ENCODE results near the gene QRICH2. TPM values are rescaled to one million over a fixed set of nuclear protein-coding genes. Genes with fewer than 3 reads are reported as not detected.
A peak's percentile ranks its signal among the peaks of the same experiment; 100 is the strongest.
"Not testable (repeated sequence)": the region's sequence is repeated elsewhere in the genome, so short reads cannot be mapped to it uniquely, and the experiment has no call there.

QRICH2 gene
- total RNA-seq, 1 donor from 2014 or later: 3.4 TPM

DNA sequence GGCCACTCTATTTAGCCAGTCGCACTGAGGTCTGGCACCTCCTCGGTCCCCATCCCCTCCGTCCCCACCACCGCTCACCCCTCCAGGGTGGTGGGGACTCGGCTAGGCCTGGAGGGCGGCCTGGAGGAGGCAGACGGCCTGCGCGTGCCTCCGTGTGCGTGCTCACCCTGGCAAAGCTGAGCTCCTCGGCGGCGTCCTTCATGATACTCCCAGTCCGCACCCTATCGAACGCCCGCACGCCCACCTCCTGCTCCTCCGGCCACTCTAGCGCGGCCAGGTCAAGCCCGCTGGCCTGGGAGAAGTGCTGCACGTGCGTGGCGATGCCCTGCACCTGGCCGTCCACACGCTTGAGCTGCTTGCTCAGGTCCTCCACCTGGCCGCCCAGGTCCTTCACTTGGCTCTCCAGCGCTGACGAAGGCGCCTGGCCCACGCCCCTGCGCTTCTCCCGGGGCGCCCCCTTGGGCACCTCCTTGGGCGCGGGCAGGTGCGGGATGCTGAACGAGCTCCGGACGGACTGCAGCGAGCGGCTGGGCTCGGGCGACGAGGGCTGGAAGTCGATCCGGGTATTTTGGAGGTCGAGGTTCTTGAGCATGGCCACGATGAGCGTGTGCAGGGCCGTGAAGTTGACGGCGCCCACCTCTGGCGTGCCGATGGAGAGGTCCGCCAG, 644 bp downstream of the QRICH2 start:
- TF ChIP-seq, protein P1, sequence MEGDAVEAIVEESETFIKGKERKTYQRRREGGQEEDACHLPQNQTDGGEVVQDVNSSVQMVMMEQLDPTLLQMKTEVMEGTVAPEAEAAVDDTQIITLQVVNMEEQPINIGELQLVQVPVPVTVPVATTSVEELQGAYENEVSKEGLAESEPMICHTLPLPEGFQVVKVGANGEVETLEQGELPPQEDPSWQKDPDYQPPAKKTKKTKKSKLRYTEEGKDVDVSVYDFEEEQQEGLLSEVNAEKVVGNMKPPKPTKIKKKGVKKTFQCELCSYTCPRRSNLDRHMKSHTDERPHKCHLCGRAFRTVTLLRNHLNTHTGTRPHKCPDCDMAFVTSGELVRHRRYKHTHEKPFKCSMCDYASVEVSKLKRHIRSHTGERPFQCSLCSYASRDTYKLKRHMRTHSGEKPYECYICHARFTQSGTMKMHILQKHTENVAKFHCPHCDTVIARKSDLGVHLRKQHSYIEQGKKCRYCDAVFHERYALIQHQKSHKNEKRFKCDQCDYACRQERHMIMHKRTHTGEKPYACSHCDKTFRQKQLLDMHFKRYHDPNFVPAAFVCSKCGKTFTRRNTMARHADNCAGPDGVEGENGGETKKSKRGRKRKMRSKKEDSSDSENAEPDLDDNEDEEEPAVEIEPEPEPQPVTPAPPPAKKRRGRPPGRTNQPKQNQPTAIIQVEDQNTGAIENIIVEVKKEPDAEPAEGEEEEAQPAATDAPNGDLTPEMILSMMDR (IDR thresholded peaks at IDR 0.05): no peak
- Histone ChIP-seq H3K4me3 (no peak overlapping the region), H3K4me1 (no peaks in the 10 kb centered on the region), H3K27me3 (no peaks in the 10 kb centered on the region), H3K27ac (no peak overlapping the region), H3K9me3 (no peaks in the 10 kb centered on the region), H3K36me3 (peaks cover 20% of the 10 kb centered on the region)
- peak; percentile 55 for DNase-seq
- peak; percentile 20 for ATAC-seq
- intact Hi-C loops (cut with DNase I): no loop called here

DNA sequence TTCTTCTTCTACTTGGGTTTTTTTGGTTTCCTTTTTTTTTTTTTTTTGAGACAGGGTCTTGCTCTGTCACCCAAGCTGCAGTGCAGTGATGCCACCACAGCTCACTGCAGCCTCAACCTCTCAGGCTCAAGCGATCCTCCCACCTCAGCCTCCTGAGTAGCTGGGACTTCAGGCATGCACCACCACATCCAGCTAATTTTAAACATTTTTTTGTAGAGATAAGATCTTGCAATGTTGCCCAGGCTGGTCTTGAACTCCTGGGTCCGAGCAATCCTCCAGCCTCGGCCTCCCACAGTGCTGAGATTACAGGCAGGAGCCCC, 3.0 kb downstream of the QRICH2 start:
- H3K27me3 ChIP-seq; H3K27ac ChIP-seq; intact Hi-C loops (cut with DNase I); H3K4me3 ChIP-seq; ATAC-seq; H3K9me3 ChIP-seq; DNase-seq; H3K36me3 ChIP-seq; H3K4me1 ChIP-seq: not testable (repeated sequence)

DNA sequence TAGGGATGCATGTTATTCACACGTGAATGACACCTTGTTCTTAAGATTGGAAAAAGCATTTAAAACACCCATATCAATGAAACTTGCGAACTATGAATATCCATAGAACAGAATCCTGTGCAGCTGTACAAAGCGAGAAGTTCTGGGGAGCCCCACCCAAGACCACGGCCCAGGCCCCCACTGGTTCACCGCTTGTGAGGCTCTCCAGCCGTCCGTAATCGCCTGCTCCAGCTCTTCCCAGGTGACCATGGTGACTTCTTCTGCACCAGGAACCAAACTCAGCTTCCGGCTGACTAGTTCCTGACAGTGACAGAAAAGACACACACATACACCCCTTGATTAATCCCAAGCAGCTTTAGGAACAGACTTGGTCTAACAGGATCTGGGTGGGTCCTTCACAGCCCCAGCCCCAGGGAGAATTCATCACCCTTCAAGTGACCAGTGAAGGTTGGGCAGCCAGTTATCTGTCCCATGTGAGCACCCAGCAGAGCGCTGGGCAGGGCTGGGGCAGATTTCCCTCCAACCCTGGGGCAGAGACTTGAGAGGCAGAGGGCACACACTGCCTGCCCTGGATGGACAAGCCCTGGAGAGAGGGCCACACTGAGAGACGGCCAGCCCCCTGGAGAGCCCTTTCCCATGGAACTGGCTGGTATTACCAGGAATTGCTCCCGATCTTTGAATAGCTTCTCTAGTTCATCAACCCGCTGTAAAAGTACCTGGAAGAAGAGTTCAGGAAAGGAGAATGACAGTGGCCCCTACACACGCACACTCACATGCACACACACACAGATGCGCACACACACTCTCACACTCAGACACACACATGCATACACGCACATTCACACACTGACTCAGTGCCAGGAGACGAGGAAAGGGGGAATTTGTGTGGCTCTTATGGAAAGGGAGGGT, 3.6 kb downstream of the QRICH2 start:
- DNase-seq (no peak), ATAC-seq (no peak)
- no peak overlapping the region for H3K4me3 ChIP-seq
- H3K27ac ChIP-seq: no peak overlapping the region
- no peaks in the 10 kb centered on the region for H3K4me1 ChIP-seq
- H3K27me3 ChIP-seq: no peaks in the 10 kb centered on the region
- TF ChIP-seq, protein P1 (IDR thresholded peaks at IDR 0.05): no peak
- intact Hi-C loops (cut with DNase I): loop anchor here (5.0 kb wide), 1 partner anchor 93 kb away; no protein-coding TSS in a partner anchor
- H3K36me3 ChIP-seq: no peaks in the 10 kb centered on the region
- no peaks in the 10 kb centered on the region for H3K9me3 ChIP-seq

DNA sequence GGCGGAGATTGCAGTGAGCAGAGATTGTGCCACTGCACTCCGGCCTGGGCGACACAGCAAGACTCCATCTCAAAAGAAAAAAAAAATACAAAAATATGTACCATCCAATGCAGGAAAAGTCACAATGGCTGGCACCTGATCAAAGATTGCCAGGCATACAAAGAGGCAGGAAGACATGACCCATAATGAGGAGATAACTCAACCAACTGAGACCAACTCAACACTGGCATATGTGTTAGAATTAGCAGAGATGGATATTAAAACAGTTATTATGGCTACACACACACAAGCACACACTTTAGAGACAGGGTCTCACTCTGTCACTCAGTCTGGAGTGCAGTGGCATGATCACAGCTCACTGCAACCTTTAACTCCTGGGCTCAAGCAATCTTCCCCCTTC, 10.6 kb downstream of the QRICH2 start:
- ATAC-seq: no peak
- H3K9me3 ChIP-seq: no peaks in the 10 kb centered on the region
- H3K4me3 ChIP-seq: no peak overlapping the region
- intact Hi-C loops (cut with DNase I): no loop called here
- no peaks in the 10 kb centered on the region for H3K4me1 ChIP-seq
- H3K36me3 ChIP-seq: no peaks in the 10 kb centered on the region
- H3K27me3 ChIP-seq: no peaks in the 10 kb centered on the region
- DNase-seq: no peak
- TF ChIP-seq, protein P1 (IDR thresholded peaks at IDR 0.05): no peak
- no peak overlapping the region for H3K27ac ChIP-seq

DNA sequence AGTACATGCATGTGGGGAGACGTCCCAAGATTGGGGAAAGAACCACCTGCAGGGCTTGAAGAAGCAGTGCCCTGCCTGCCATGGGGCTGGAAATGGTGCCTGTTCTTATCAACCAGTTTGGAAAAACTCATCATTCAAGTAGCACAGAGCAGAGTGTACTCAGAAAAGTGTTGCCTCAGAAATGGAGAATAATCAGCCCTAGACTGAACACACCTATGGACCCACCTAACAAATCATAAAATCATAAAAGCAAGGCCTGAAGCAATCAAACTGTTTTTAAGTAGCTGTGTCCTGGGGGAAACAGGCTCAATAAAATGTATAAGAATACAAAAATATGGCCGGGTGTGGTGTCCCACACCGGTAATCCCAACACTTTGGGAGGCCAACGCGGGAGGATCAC, 11.2 kb downstream of the QRICH2 start:
- ATAC-seq: no peak
- intact Hi-C loops (cut with DNase I): no loop called here
- TF ChIP-seq, protein P1 (IDR thresholded peaks at IDR 0.05): no peak
- H3K27ac ChIP-seq: no peak overlapping the region
- no peaks in the 10 kb centered on the region for H3K36me3 ChIP-seq
- no peaks in the 10 kb centered on the region for H3K27me3 ChIP-seq
- H3K9me3 ChIP-seq: no peaks in the 10 kb centered on the region
- no peak overlapping the region for H3K4me3 ChIP-seq
- no peak for DNase-seq
- no peaks in the 10 kb centered on the region for H3K4me1 ChIP-seq

DNA sequence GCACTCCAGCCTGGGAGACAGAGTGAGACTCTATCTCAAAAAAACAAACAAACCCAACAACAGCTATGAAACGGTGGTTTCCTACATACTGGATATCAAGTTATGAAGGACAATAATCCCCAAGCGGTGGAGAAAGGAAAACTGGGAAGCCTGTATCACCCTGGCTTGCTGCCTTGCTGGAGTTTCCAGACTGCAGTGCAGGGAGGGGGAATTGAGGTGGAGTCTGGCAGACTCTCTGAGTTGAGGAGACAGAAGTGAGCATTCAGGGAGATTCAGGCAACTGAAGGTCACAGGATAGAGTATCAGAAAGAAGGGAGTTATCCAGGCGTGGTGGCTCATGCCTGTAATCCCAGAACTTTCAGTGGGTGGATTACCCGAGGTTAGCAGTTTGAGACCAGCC, 11.9 kb downstream of the QRICH2 start:
- H3K27ac ChIP-seq: no peak overlapping the region
- H3K4me3 ChIP-seq: no peak overlapping the region
- H3K4me1 ChIP-seq: no peaks in the 10 kb centered on the region
- ATAC-seq (no peak), DNase-seq (no peak)
- H3K9me3 ChIP-seq: no peaks in the 10 kb centered on the region
- intact Hi-C loops (cut with DNase I): no loop called here
- H3K36me3 ChIP-seq: no peaks in the 10 kb centered on the region
- TF ChIP-seq, protein P1 (IDR thresholded peaks at IDR 0.05): no peak
- H3K27me3 ChIP-seq: no peaks in the 10 kb centered on the region

All from upper lobe of right lung (tissue), 1 donor.